B cell (primary cell): ENCODE data around the gene SLC9A9.

Source experiments
- CTCF ChIP-seq: fragments of 200-600 bp; IDR thresholded peaks from one replicate; pipeline ENCODE4 v1.8.0; 2022; ENCODE audit warnings: antibody characterized with exemption, mild to moderate bottlenecking
- EZH2 ChIP-seq: IDR thresholded peaks from 2 replicates; pipeline ENCODE4 v1.6.1; 2012; ENCODE audit warnings: borderline replicate concordance, low read depth, mild to moderate bottlenecking, moderate library complexity, low read length; ENCODE audit not compliant: insufficient read depth, poor library complexity, severe bottlenecking

DNA sequence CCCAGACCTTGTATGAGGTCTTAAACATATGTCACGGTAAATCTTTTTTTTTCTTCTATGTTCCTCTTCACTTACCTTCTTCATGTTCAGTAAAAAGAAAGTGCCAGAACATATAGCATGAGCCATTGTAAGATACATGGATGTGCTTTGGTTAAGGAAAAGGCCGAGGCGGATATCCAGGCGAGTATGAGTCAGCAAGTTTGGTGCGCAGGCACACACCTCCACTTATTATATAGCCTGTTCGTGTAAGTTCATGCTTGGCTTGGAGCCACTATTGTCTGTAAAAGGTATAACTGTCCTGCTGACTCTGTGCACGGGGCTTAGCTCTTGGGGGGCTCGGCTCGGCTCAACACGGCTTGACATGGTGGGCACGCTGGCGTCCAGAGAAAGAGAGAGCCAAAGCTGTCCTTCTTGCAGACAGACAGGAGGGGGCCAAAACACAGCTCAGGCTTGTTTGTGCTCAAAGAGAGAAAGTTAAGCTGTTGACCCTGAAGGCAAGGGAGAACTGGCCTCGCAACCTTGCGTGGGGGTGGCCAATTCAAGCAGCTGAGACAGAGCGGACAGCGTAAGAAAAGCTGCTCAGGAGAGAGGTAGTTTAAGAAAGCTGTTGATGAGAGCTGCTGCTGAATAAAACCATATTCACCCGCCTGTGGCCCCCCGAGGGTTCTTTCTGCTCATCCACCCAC, 251.2 kb downstream of the SLC9A9 start:
- TF ChIP-seq EZH2, result no peak
- no peak for TF ChIP-seq CTCF
